KMS-11 (cell line): Measurements from ENCODE around the gene GLDC.
A peak's percentile ranks its signal among the peaks of the same experiment; 100 is the strongest.
"Not testable (repeated sequence)": the region's sequence is repeated elsewhere in the genome, so short reads cannot be mapped to it uniquely, and the experiment has no call there.

Experiments used
- H2AFZ ChIP-seq: fragments of 200-600 bp; sonication (generic); 2 replicates; pipeline ENCODE4 v1.6.1; 2016; ENCODE audit warnings: antibody characterized with exemption, mixed run types, low read depth
- H3K27ac ChIP-seq: fragments of 200-600 bp; sonication (generic); 2 replicates; pipeline ENCODE4 v1.6.1; 2016; ENCODE audit warnings: mild to moderate bottlenecking, mixed run types
- H3K27me3 ChIP-seq: fragments of 200-600 bp; sonication (generic); 2 replicates; pipeline ENCODE4 v1.6.1; 2017; ENCODE audit warnings: mild to moderate bottlenecking, low read depth, mixed run types, moderate library complexity; ENCODE audit not compliant: insufficient read depth
- H3K36me3 ChIP-seq: fragments of 200-600 bp; sonication (generic); 2 replicates; pipeline ENCODE4 v1.6.1; 2017; ENCODE audit warnings: mild to moderate bottlenecking, mixed run types; ENCODE audit not compliant: insufficient read depth
- H3K4me1 ChIP-seq: fragments of 200-600 bp; sonication (generic); 2 replicates; pipeline ENCODE4 v1.6.1; 2016; ENCODE audit warnings: mild to moderate bottlenecking, low read depth, mixed run types; ENCODE audit not compliant: poor library complexity, severe bottlenecking
- H3K4me2 ChIP-seq: fragments of 200-600 bp; sonication (generic); 2 replicates; pipeline ENCODE4 v1.7.0; 2016; ENCODE audit warnings: mild to moderate bottlenecking, mixed run types
- H3K4me3 ChIP-seq: fragments of 200-600 bp; sonication (generic); IDR thresholded peaks from 2 replicates; pipeline ENCODE4 v1.6.1; 2017; ENCODE audit warnings: low read depth, low read length, mixed read lengths; ENCODE audit not compliant: insufficient read depth
- H3K79me2 ChIP-seq: fragments of 200-600 bp; sonication (generic); 2 replicates; pipeline ENCODE4 v1.6.1; 2016; ENCODE audit warnings: low read depth, mixed run types; ENCODE audit not compliant: insufficient read depth
- H3K9ac ChIP-seq: fragments of 200-600 bp; sonication (generic); 2 replicates; pipeline ENCODE4 v1.6.1; 2016; ENCODE audit warnings: mild to moderate bottlenecking, mixed run types
- H4K20me1 ChIP-seq: fragments of 200-600 bp; sonication (generic); 2 replicates; pipeline ENCODE4 v1.6.1; 2016; ENCODE audit warnings: mild to moderate bottlenecking, mixed run types; ENCODE audit not compliant: insufficient read depth
- CTCF ChIP-seq: fragments of 200-600 bp; sonication (generic); conservative IDR thresholded peaks from 2 replicates; pipeline ENCODE4 v1.6.1; 2017; ENCODE audit warnings: low read depth, mild to moderate bottlenecking, antibody characterized with exemption, low read length, moderate library complexity, mixed read lengths

GLDC gene

GRCh38 chr9:6655036-6655435, 9.5 kb upstream of the GLDC start:
- H2AFZ ChIP-seq: no peak overlapping the region
- no peaks in the 10 kb centered on the region for H3K36me3 ChIP-seq
- H3K4me2 ChIP-seq: peak overlapping the region; percentile 57
- H4K20me1 ChIP-seq: no peaks in the 10 kb centered on the region
- no peak overlapping the region for H3K9ac ChIP-seq
- no peaks in the 10 kb centered on the region for H3K27me3 ChIP-seq
- H3K79me2 ChIP-seq: no peaks in the 10 kb centered on the region
- 0 out of 2 replicates have a peak overlapping the region, but pooled peaks have one; percentile 0 for H3K27ac ChIP-seq
- H3K4me1 ChIP-seq: peaks cover 16% of the 10 kb centered on the region
- TF ChIP-seq CTCF: no peak
- H3K4me3 ChIP-seq: no peak overlapping the region

GRCh38 chr9:6646293-6646636, 736 bp upstream of the GLDC start:
- Histone ChIP-seq H3K4me3 (no peak overlapping the region), H3K27me3 (0 out of 2 replicates have a peak, but pooled peaks cover 5% of the 10 kb centered on the region), H3K4me1 (no peaks in the 10 kb centered on the region), H3K79me2 (no peaks in the 10 kb centered on the region), H3K9ac (peak overlapping the region; percentile 49; the same call in 1 of the 2 replicates), H4K20me1 (no peaks in the 10 kb centered on the region), H3K27ac (peak overlapping the region; percentile 25; the same call in 1 of the 2 replicates), H3K36me3 (no peaks in the 10 kb centered on the region), H2AFZ (peak overlapping the region; percentile 91), H3K4me2 (peak overlapping the region; percentile 50)
- no peak for TF ChIP-seq CTCF

GRCh38 chr9:6645105-6645354, 499 bp downstream of the GLDC start:
- peak overlapping the region; percentile 91; the same call in 1 of the 2 replicates for H2AFZ ChIP-seq
- not testable (repeated sequence) for H4K20me1 ChIP-seq, H3K4me3 ChIP-seq, H3K27me3 ChIP-seq, H3K4me1 ChIP-seq, H3K79me2 ChIP-seq, H3K36me3 ChIP-seq, H3K9ac ChIP-seq, H3K27ac ChIP-seq
- H3K4me2 ChIP-seq: peak overlapping the region; percentile 23; the same call in 1 of the 2 replicates

GRCh38 chr9:6644346-6645104, 1.0 kb downstream of the GLDC start:
- Histone ChIP-seq H2AFZ (peak overlapping the region; percentile 91; the same call in 1 of the 2 replicates), H3K4me3 (no peak overlapping the region), H3K4me2 (peak overlapping the region; percentile 23; the same call in 1 of the 2 replicates)

More at GRCh38 chr9:6644346-6645104, 1.0 kb downstream of the GLDC start:
- Histone ChIP-seq H4K20me1 (no peaks in the 10 kb centered on the region), H3K79me2 (no peaks in the 10 kb centered on the region), H3K9ac (no peak overlapping the region), H3K27me3 (0 out of 2 replicates have a peak, but pooled peaks cover 5% of the 10 kb centered on the region), H3K36me3 (no peaks in the 10 kb centered on the region), H3K4me1 (no peaks in the 10 kb centered on the region), H3K27ac (no peak overlapping the region)
- TF ChIP-seq CTCF: no peak
